RWPE2 (cell line): ENCODE data around the gene MIEN1.
A peak's percentile ranks its signal among the peaks of the same experiment; 100 is the strongest.
"Not testable (repeated sequence)": the region's sequence is repeated elsewhere in the genome, so short reads cannot be mapped to it uniquely, and the experiment has no call there.

ENCODE experiments used
- ATAC-seq: fragments of 200-7000 bp; cut with Tn5 transposase; 3 replicates; pipeline ENCODE4 v1.9.1; 2021; ENCODE audit warnings: low read depth
- DNase-seq: peaks from one replicate; pipeline ENCODE4 v3.0.0-alpha.2; 2020; ENCODE audit warnings: low spot score
- H3K27ac ChIP-seq: fragments of 450-650 bp; 2 replicates; pipeline ENCODE4 v1.5.1; 2017; ENCODE audit warnings: mild to moderate bottlenecking; ENCODE audit not compliant: poor library complexity, severe bottlenecking
- H3K27me3 ChIP-seq: fragments of 250-450 bp; sonication (Bioruptor Pico); 2 replicates; pipeline ENCODE4 v1.5.1; 2021; ENCODE audit warnings: mild to moderate bottlenecking, moderate library complexity; ENCODE audit not compliant: insufficient read depth, poor library complexity, severe bottlenecking
- H3K36me3 ChIP-seq: fragments of 250-450 bp; sonication (Bioruptor Pico); 2 replicates; pipeline ENCODE4 v1.5.1; 2020; ENCODE audit warnings: low read depth, mild to moderate bottlenecking, moderate library complexity
- H3K4me1 ChIP-seq: fragments of 250-450 bp; sonication (Bioruptor Pico); 2 replicates; pipeline ENCODE4 v1.5.1; 2021; ENCODE audit warnings: mild to moderate bottlenecking, moderate library complexity; ENCODE audit not compliant: insufficient read depth, poor library complexity, severe bottlenecking
- H3K4me3 ChIP-seq: fragments of 250-450 bp; sonication (Bioruptor Pico); 2 replicates; pipeline ENCODE4 v1.5.1; 2021; ENCODE audit warnings: mild to moderate bottlenecking, moderate library complexity; ENCODE audit not compliant: severe bottlenecking
- H3K9me3 ChIP-seq: fragments of 250-450 bp; sonication (Bioruptor Pico); 2 replicates; pipeline ENCODE4 v1.5.1; 2021; ENCODE audit warnings: mild to moderate bottlenecking, moderate library complexity; ENCODE audit not compliant: severe bottlenecking
- TF ChIP-seq, protein P1 (sequence below): fragments of 450-650 bp; IDR thresholded peaks from one replicate; pipeline ENCODE4 v1.5.1; 2017; ENCODE audit warnings: mild to moderate bottlenecking, moderate library complexity; ENCODE audit not compliant: poor library complexity, severe bottlenecking

MIEN1 gene

GRCh38 chr17:39732586-39732985, 2.3 kb upstream of the MIEN1 start:
- TF ChIP-seq, protein P1, sequence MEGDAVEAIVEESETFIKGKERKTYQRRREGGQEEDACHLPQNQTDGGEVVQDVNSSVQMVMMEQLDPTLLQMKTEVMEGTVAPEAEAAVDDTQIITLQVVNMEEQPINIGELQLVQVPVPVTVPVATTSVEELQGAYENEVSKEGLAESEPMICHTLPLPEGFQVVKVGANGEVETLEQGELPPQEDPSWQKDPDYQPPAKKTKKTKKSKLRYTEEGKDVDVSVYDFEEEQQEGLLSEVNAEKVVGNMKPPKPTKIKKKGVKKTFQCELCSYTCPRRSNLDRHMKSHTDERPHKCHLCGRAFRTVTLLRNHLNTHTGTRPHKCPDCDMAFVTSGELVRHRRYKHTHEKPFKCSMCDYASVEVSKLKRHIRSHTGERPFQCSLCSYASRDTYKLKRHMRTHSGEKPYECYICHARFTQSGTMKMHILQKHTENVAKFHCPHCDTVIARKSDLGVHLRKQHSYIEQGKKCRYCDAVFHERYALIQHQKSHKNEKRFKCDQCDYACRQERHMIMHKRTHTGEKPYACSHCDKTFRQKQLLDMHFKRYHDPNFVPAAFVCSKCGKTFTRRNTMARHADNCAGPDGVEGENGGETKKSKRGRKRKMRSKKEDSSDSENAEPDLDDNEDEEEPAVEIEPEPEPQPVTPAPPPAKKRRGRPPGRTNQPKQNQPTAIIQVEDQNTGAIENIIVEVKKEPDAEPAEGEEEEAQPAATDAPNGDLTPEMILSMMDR: no peak
- Histone ChIP-seq H3K4me1 (no peaks in the 10 kb centered on the region), H3K36me3 (peaks cover 16% of the 10 kb centered on the region), H3K27me3 (no peaks in the 10 kb centered on the region), H3K9me3 (no peaks in the 10 kb centered on the region), H3K27ac (no peak overlapping the region), H3K4me3 (no peak overlapping the region)
- DNase-seq: no peak
- ATAC-seq: no peak

DNA sequence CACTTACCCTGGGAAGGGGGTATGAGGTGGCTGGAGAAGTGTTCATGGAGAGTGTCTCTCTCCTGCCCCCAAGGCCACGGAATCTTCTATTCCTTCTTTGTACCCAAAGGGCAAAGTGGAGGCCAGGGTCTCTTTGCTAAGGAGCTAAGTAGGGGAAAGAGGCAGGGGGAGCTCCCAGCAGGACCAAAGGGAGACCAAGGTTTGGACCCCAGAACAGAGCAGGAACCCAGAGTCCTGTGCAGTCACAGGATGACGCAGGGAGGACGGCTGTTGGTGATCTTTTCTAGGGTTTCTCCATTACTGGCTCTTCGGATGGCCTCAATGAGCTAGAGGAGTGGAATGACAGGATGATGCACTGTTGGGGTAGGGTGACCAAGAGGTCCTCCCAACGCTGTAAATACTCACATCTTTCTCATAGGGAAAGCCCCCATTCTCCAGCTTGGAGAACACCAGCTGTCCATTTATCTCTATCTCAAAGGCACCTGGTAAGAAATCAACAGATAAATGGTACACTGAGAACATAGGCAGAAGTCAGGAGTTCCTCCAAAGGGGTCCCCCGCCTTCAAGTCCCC, 966 bp downstream of the MIEN1 start:
- TF ChIP-seq, protein P1: no peak
- DNase-seq: no peak
- Histone ChIP-seq H3K4me3 (peak overlapping the region; percentile 95), H3K36me3 (peaks cover 29% of the 10 kb centered on the region), H3K4me1 (no peaks in the 10 kb centered on the region), H3K9me3 (no peaks in the 10 kb centered on the region), H3K27me3 (no peaks in the 10 kb centered on the region), H3K27ac (peak overlapping the region; percentile 25)
- ATAC-seq: no peak

- Histone ChIP-seq H3K27me3 (no peaks in the 10 kb centered on the region), H3K9me3 (no peaks in the 10 kb centered on the region), H3K4me3 (no peak overlapping the region), H3K36me3 (peaks cover 29% of the 10 kb centered on the region), H3K4me1 (no peaks in the 10 kb centered on the region), H3K27ac (no peak overlapping the region)
- DNase-seq: no peak
- TF ChIP-seq, protein P1: no peak
- ATAC-seq: no peak
Measured at GRCh38 chr17:39727556-39727955, 2.8 kb downstream of the MIEN1 start.

DNA sequence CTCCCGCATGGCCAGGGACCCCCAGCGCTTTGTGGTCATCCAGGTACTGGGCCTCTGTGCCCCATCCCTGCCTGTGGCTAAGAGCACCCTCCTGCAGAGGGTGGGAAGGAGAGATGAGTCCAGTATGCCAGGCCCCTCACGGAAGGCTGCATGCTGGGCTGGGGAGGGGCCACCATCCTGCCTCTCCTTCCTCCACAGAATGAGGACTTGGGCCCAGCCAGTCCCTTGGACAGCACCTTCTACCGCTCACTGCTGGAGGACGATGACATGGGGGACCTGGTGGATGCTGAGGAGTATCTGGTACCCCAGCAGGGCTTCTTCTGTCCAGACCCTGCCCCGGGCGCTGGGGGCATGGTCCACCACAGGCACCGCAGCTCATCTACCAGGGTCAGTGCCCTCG, 3.7 kb downstream of the MIEN1 start:
- Histone ChIP-seq H3K36me3 (peaks cover 35% of the 10 kb centered on the region), H3K9me3 (no peaks in the 10 kb centered on the region), H3K27me3 (no peaks in the 10 kb centered on the region), H3K4me1 (no peaks in the 10 kb centered on the region), H3K4me3 (no peak overlapping the region), H3K27ac (no peak overlapping the region)
- TF ChIP-seq, protein P1: no peak
- no peak for ATAC-seq
- DNase-seq: no peak

DNA sequence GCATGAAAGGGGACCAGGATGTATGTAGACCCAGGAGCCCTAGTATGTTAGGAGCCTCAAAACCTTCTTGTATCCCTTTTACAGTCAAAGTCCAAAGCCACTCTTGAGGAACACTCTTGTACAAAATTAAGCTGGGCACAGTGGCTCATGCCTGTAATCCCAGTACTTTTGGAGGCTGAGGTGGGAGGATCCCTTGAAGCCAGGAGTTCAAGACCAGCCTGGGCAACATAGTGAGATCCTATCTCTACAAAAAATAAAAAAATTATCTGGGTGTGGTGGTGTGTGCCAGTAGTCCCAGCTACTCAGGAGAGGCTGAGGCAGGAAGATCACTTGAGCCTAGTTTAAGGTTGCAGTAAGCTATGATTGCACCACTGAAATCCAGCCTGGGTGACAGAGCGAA, 4.4 kb downstream of the MIEN1 start:
- ATAC-seq, H3K4me3 ChIP-seq, H3K4me1 ChIP-seq, H3K27ac ChIP-seq, H3K9me3 ChIP-seq, DNase-seq, H3K27me3 ChIP-seq: not testable (repeated sequence)
- peaks cover 38% of the 10 kb centered on the region for H3K36me3 ChIP-seq
